Measurements from ENCODE around the gene PDS5B.
A peak's percentile ranks its signal among the peaks of the same experiment; 100 is the strongest.
"Not testable (repeated sequence)": the region's sequence is repeated elsewhere in the genome, so short reads cannot be mapped to it uniquely, and the experiment has no call there.

Gene PDS5B

DNA sequence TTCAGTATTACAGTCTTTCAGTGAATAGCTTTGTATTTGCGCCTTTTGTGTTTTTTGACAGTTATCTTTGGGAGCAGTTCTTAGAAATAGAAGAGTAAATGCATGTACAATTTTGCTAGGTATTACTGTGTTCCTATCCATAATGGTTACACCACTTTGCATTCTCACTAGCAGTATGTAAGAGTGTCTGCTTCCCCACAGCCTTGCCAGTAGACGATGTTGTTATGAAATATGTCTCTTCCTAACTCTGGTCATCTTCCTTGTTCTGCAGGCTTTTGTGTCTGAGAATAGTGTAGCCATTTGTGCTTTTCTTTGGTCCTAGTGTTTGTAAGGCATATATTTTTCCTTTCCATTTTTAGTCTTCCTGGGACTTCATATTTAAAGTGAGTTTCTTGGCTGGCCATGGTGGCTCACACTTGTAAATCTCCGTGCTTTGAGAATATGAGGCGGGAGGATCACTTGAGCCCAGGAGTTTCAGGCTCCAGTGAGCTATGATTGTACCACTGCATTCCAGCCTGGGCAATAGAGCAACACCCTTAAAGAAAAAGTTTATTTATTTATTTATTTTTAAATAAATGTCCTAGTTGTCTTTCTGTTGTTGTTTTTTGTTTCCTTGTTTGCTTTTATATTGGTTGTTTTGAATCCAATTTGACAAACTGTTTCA, 140.3 kb downstream of the PDS5B start:
- no peak for DNase-seq (ENCODE audit: low spot score)

GRCh38 chr13:32728327-32728726, 142.1 kb downstream of the PDS5B start:
- DNase-seq (ENCODE audit: low spot score), result no peak

- DNase-seq (ENCODE audit: low spot score), result not testable (repeated sequence)
Measured at GRCh38 chr13:32729097-32729496, 142.8 kb downstream of the PDS5B start.

DNA sequence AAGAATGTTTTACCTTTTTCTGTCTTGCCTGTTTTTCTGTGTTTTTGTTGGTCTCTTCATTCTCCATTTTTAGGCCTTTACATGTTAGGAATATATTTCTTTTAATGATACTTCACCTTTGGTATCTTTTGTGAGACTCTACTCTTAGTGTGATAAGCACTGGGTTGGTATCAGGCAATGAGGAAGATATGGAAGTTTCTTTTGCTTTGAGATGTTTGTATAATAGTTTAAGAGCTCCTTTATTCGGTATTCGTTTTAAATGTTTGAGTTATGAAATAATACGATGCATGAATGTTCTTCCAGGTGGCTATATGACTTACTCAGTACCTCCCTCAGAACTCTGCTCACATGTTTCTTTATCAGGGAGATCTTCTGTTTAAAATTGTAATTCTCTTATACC, 144.8 kb downstream of the PDS5B start:
- no peak for DNase-seq (ENCODE audit: low spot score)

- DNase-seq (ENCODE audit: low spot score), result no peak
Measured at GRCh38 chr13:32731576-32731975, 145.3 kb downstream of the PDS5B start.

DNA sequence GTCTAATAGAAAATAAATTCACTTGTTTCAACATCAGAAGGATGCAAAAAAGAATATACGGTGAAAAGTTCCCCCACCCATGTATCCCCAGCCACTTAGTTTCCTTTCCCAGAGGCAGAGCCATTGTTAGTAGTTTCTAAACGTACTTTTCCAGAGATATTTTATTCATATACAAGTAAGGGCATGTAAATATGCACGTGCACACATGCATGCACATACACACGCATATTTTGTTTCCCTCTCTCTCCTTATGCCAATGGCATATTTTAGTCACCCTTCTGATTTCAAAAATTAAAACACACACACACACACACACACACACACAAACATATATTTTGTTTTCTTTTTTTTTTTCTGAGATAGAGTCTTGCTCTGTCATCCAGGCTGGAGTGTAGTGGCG, 147.4 kb downstream of the PDS5B start:
- DNase-seq (ENCODE audit: low spot score), result no peak

GRCh38 chr13:32734511-32734910, 148.3 kb downstream of the PDS5B start:
- DNase-seq (ENCODE audit: low spot score), result peak; percentile 93

- no peak for DNase-seq (ENCODE audit: low spot score)
Measured at GRCh38 chr13:32735859-32736258, 149.6 kb downstream of the PDS5B start.

- no peak for DNase-seq (ENCODE audit: low spot score)
Measured at GRCh38 chr13:32736648-32737047, 150.4 kb downstream of the PDS5B start.

GRCh38 chr13:32737111-32737571, 150.9 kb downstream of the PDS5B start:
- DNase-seq (ENCODE audit: low spot score), result no peak

GRCh38 chr13:32737679-32738078, 151.4 kb downstream of the PDS5B start:
- DNase-seq (ENCODE audit: low spot score), result no peak

GRCh38 chr13:32745509-32745908, 159.3 kb downstream of the PDS5B start:
- DNase-seq (ENCODE audit: low spot score), result no peak

DNA sequence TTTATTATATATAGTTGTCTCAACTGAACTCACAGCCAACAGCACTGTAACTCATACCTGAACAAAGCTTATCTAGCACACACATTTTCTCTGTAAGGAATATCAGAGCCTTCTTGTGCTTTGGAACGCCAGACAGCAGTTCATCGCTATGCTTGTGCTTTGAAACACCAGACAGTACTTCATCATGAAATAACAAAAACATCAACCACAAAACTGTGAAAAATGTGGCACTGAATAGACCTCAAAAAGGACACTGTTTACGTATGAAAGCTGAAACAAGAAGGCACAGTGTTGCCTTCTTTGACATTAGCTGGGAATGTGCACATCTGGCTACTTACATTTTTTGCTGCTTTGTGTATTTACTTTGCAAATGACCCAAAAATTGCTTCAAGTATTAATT, 160.2 kb downstream of the PDS5B start:
- DNase-seq (ENCODE audit: low spot score), result no peak

DNA sequence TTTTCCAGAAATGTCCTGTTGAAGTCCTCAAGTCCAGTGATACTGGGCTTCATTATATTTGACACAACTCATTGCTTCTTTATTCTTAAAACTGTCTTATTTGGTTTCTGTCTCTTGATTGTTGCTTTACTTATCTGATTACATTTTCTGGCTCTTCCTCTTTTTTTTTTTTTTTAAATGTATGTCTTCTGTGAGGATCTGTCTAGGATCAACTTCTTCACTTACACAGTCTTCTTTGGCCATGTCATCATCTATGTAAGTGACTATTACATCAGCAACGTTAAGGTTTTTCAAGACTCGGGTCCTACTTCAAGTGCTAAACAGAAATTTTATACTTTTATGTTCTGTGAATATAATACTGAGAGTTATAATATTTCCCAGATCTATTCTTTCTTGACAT, 162.1 kb downstream of the PDS5B start:
- DNase-seq (ENCODE audit: low spot score), result no peak

- no peak for DNase-seq (ENCODE audit: low spot score)
Measured at GRCh38 chr13:32751340-32751739, 165.1 kb downstream of the PDS5B start.

DNA sequence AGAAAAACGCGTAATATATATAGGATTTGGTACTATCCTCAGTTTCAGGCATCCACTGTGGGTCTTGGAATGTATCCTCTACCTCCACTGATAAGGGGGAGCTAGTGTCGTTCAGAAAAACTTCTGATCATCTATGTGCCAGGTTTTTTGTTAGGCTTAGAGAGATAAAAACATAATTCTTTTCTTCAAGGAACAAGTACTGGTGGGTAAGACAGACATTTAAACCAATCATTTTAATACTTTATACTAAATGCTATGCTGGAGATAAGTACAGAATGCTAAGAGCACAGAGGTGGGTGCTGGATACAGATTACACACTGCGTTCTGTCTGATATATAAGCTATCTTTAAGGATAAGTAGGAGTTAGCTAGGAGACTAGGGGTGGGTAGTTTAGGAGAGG, 166.1 kb downstream of the PDS5B start:
- DNase-seq (ENCODE audit: low spot score), result no peak

- DNase-seq (ENCODE audit: low spot score), result no peak
Measured at GRCh38 chr13:32752997-32753606, 166.8 kb downstream of the PDS5B start.

GRCh38 chr13:32754179-32754578, 167.9 kb downstream of the PDS5B start:
- DNase-seq (ENCODE audit: low spot score), result no peak

DNA sequence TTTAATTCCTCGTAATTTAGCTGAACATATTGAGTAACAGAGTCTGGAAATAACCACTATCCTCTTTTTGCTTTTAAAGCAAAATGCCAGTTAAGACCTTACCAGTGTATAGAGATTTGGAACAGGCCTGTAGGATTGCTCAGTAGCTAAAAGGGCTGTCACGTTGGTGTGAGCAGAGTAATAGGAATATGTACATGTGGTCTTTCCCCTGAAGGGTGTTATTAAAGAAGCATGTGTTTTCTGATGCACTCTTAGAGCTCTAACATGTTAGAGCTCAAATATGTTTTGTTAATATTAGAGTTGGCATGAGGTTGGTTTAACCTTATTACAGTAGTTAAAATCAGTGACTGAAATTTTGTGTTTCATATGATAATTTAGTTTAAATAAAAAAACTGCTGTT, 172.9 kb downstream of the PDS5B start:
- DNase-seq (ENCODE audit: low spot score), result no peak

DNA sequence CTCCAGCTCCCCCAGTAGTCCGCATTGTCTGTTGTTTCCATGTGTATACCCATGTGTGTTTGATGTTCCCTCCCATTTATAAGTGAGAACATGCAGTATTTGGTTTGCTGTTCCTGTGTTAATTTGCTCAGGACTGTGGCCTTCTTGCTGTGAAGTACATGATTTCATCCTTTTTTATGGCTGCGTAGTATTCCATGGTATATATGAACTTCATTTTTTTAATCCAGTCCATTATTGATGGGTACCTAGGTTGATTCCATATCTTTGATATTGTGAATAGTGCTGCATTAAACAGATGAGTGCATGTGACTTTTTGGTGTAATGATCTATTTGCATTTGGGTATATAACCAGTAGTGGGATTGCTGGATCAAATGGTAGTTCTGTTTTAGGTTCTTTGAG, 175.2 kb downstream of the PDS5B start:
- DNase-seq (ENCODE audit: low spot score), result no peak

DNA sequence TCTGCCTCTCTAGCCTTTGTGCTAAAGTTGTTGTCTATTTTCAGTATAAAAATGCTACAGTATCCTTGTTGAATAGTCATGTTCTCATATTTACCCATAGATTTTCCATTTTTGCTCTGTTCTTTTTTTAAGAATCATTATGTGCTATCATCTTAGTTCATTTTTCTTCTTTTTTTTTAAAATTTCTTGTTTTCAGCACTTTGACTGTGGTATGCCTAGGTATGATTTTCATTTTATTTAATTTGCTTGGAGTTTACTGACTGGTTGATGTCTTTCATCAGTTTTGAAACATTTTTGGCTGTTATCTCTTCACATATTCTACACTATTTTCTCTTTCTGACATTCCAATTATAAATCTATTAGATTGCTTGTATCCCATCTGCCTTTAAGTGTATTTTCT, 192.9 kb downstream of the PDS5B start:
- DNase-seq (ENCODE audit: low spot score), result no peak

- no peak for DNase-seq (ENCODE audit: low spot score)
Measured at GRCh38 chr13:32781906-32782305, 195.7 kb downstream of the PDS5B start.

- no peak for DNase-seq (ENCODE audit: low spot score)
Measured at GRCh38 chr13:32783067-32783466, 196.8 kb downstream of the PDS5B start.

GRCh38 chr13:32790731-32791130, 204.5 kb downstream of the PDS5B start:
- DNase-seq (ENCODE audit: low spot score), result no peak
